ENCODE results near the gene POLR2J. TPM values are rescaled to one million over a fixed set of nuclear protein-coding genes. Genes with fewer than 3 reads are reported as not detected.
A peak's percentile ranks its signal among the peaks of the same experiment; 100 is the strongest.

Gene POLR2J
- total RNA-seq, 4 donors from 2014 or later, result 6.7 to 24.1 (median 19.9) TPM

- H3K27me3 ChIP-seq, result no peaks in the 10 kb centered on the region
- H3K36me3 ChIP-seq, result peaks cover 0 to 64% of the 10 kb centered on the region in 2 donors
- TF ChIP-seq POLR2AphosphoS5 (IDR thresholded peaks at IDR 0.05) (no peak), POLR2A (IDR thresholded peaks at IDR 0.05) (no peak), CTCF (IDR thresholded peaks at IDR 0.05) (no peak), EP300 (IDR thresholded peaks at IDR 0.05) (no peak)
- WGBS, 2 donors (ENCODE audit: low coverage in 1 of 2), result 93% methylated on average over 3 of the region's 40 CpGs; no CpG with 5 or more reads in 1 of the 2 donors
- H3K4me3 ChIP-seq, result no peak overlapping the region
- no peak overlapping the region for H3K27ac ChIP-seq
- peaks cover 0 to 37% (median 8%) of the 10 kb centered on the region in 3 donors for H3K4me1 ChIP-seq
- ATAC-seq, result no peak
- H3K9me3 ChIP-seq, result no peaks in the 10 kb centered on the region
Observed at GRCh38 chr7:102468478-102469350, 10.0 kb downstream of the POLR2J start.

DNA sequence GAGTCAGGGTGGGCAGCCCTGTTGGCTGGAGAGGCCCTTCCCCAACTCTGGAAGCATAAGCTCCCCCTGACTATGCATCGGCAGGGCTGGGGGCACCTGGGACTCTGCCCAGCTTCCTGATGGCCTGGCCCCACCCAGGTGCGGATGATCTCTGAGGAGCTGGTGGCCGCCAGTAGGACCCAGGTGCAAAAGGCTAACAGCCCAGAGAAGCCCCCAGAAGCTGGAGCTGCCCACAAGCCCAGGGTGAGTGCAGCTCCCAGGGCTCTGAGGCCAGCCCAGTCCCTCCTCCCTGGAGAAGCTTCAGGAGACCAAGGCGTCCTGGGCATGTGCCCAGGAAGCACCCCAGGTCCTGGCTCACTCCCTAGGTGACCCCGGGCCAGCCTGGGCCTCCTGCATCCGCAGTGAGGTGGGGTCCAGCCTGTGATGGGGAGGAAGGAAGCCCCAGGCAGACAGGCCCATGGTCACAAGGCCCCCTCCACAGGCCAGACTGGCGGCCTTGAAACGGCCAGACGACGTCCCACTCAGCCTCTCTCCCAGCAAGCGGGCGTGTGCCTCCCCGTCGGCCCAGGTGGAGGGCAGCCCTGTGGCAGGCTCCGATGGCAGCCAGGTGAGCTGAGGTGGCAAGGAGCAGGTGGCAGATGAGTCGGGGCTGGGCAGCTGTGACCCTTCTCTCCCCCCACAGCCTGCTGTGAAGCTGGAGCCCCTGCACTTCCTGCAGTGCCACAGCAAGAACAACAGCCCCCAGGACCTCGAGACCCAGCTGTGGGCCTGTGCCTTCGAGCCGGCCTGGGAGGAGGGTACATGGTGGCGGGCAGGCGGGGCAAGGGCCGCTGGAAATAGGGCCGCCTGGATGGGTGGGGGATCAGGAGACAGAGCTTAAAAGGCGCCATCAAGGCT is 10.9 kb downstream of the POLR2J start:
- no peak overlapping the region for H3K4me3 ChIP-seq
- no CpG with 5 or more reads among the region's 24 CpGs for WGBS, 2 donors (ENCODE audit: low coverage in 1 of 2)
- peaks cover 0 to 46% (median 9%) of the 10 kb centered on the region in 3 donors for H3K4me1 ChIP-seq
- H3K27me3 ChIP-seq, result no peaks in the 10 kb centered on the region
- H3K9me3 ChIP-seq, result no peaks in the 10 kb centered on the region
- no peak for ATAC-seq
- H3K27ac ChIP-seq, result no peak overlapping the region
- H3K36me3 ChIP-seq, result peaks cover 0 to 55% of the 10 kb centered on the region in 2 donors
- TF ChIP-seq CTCF (IDR thresholded peaks at IDR 0.05) (no peak), POLR2A (IDR thresholded peaks at IDR 0.05) (no peak), EP300 (IDR thresholded peaks at IDR 0.05) (no peak), POLR2AphosphoS5 (IDR thresholded peaks at IDR 0.05) (no peak)

DNA sequence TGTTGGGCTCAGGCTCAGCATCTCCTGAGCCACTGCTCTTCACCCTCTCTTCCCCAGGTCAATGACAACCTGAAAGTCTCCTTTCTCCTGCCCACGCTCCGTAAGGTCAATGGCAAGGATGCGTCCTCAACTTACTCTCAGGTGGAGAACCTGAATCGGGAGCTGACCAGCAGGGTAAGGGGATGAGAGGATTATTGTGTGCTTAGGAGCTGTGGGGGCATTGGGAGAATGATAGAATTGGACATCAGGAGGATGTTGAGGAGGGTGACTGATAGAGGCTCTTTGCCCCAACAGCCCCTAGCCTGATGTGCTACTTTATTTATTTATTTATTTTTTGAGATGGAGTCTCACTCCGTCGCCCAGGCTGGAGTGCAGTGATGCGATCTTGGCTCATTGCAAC is 12.6 kb downstream of the POLR2J start:
- peaks cover 0 to 57% (median 9%) of the 10 kb centered on the region in 3 donors for H3K4me1 ChIP-seq
- no peaks in the 10 kb centered on the region for H3K9me3 ChIP-seq
- peak overlapping the region in 1 of 2 donors; percentile 98 for H3K4me3 ChIP-seq
- TF ChIP-seq EP300 (IDR thresholded peaks at IDR 0.05) (no peak), POLR2AphosphoS5 (IDR thresholded peaks at IDR 0.05) (no peak), CTCF (IDR thresholded peaks at IDR 0.05) (no peak), POLR2A (IDR thresholded peaks at IDR 0.05) (no peak)
- WGBS, 2 donors (ENCODE audit: low coverage in 1 of 2), result 90 to 97% methylated on average over 3 to 4 of the region's 7 CpGs
- H3K36me3 ChIP-seq, result peaks cover 0 to 39% of the 10 kb centered on the region in 2 donors
- ATAC-seq, result no peak
- H3K27ac ChIP-seq, result no peak overlapping the region
- H3K27me3 ChIP-seq, result no peaks in the 10 kb centered on the region

GRCh38 chr7:102464577-102465280 is 14.0 kb downstream of the POLR2J start, which contains the start of the genes ALKBH4 and LRWD1:
Gene ALKBH4, minus strand, starts transcription at chr7:102464863. Its CDS starts 27 bp downstream, at chr7:102464836.
Gene LRWD1, plus strand, starts transcription at chr7:102464984. Its CDS starts 97 bp downstream, at chr7:102465081.
- Histone ChIP-seq H3K4me3 (peak within 1 kb of the TSS; percentile 92 to 98), H3K4me1 (peaks cover 0 to 57% (median 9%) of the 10 kb centered on the region in 3 donors), H3K27ac (peak within 1 kb of the TSS in 3 of 4 donors; percentile 78 to 83 (median 82)), H3K9me3 (no peaks in the 10 kb centered on the region), H3K36me3 (peaks cover 0 to 34% of the 10 kb centered on the region in 2 donors), H3K27me3 (no peaks in the 10 kb centered on the region)
- peak; percentile 96 for ATAC-seq
- WGBS, 2 donors (ENCODE audit: low coverage in 1 of 2), result no CpG with 5 or more reads among the region's 81 CpGs
- TF ChIP-seq EP300 (IDR thresholded peaks at IDR 0.05) (no peak), POLR2AphosphoS5 (IDR thresholded peaks at IDR 0.05) (peak; percentile 70), POLR2A (IDR thresholded peaks at IDR 0.05) (peak in 1 of 2 donors; percentile 63), CTCF (IDR thresholded peaks at IDR 0.05) (peak in 2 of 4 experiments; percentile 31 to 54)

All from gastroesophageal sphincter (tissue), 4 donors.